GM08714 (cell line): ENCODE results near the gene RPP30.

Experiments
- H3K4me3 ChIP-seq: fragments of 200-500 bp; sonication (Bioruptor generic); 2 replicates; pipeline ENCODE4 v1.5.1; 2014; ENCODE audit warnings: mild to moderate bottlenecking, low read length, inconsistent platforms
- ZNF274 ChIP-seq: IDR thresholded peaks from 2 replicates; pipeline ENCODE4 v1.6.1; 2012; ENCODE audit warnings: mild to moderate bottlenecking, low read depth, low read length

Gene RPP30

DNA sequence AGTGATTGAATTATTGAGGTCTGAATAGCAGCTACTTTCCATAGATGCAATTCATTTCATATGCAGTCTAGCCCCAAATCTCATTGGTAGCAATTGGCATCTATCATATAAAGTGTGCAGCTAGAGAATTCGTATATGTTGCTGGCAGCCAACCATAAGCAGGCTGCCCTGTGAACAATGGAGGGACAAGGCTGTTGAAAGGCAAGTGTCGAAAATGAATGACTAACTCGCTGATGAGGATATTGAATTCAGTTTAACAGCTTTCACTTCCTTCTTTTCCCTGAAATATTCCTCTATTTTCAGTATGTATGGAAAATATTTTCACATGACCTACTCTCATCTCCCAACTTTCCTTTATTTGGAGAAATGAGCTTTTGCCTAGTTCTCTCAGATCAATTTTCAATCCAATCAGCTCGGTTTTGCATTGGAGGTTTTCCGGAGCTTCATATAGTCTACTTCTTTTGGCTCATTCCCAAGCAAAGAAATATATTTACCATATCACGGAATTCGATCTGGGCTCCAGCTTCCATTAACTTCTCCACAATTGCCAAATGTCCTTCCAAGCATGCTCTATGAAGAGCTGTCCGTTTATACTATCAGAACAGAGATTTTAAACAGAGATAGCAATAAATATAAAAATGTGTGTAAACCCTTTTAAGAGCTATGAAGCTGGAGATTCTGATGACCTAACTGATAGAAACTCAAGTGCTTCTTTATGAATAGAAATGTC is 45.6 kb downstream of the RPP30 start:
- TF ChIP-seq ZNF274 = no peak
- H3K4me3 ChIP-seq = no peak overlapping the region

DNA sequence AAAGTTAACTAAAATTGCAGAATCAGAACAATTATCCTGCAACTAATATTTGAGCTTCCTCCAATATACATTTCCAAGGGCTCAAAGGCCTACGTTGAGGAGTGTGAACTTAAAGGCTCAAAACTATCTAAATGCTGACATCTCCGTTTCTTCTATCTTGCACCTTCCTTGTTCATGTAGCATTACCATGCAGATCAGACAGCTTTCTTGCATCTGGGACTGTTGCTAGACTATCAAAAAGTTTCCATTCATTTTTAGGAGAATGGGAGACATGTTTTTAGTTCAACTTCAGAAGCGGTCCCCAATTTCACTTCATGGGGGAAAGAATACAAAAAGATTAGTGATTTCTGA is 46.2 kb downstream of the RPP30 start:
- TF ChIP-seq ZNF274 = no peak
- no peak overlapping the region for H3K4me3 ChIP-seq

DNA sequence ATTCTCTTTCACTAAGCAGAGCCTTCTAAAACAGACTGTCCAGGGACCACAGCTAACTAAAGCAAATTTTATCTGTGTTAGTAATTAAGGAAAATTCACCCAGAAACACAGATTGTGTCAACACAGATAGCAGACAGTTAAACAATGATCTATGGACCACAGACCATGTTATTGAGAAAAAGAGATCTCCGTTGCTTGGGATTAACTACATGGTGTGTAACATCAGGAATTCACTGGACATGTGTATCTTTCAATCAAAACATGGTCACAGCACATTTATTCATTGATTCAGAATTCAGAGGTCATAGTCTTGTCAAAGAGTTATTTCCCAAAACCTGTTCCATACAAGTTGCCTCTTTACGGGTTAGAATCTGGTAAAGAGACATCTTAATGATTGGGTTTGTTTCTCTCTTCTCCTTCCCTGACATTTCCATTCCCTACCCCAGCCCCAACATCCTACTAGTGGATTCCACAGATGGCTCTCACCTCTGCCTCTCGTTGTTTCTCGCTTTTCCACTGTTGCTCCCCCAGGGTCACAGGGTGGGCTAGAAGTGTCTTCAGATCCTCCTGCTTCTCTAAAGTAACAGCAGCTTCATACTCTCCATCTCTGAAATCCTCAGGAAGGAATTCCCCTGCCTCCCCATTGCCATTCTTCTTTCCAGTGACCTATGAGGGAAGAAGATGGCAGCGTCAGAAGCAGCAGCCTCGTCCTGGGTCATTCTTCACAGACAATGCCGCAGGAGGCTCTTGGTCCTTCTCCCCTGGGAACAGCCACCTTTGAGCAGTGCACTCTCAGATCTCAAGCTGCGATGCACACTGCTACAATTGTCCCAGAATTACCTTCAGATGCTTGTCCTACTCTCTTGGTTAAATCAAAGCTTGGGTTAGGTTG is 48.2 kb downstream of the RPP30 start:
- H3K4me3 ChIP-seq = no peak overlapping the region
- no peak for TF ChIP-seq ZNF274

DNA sequence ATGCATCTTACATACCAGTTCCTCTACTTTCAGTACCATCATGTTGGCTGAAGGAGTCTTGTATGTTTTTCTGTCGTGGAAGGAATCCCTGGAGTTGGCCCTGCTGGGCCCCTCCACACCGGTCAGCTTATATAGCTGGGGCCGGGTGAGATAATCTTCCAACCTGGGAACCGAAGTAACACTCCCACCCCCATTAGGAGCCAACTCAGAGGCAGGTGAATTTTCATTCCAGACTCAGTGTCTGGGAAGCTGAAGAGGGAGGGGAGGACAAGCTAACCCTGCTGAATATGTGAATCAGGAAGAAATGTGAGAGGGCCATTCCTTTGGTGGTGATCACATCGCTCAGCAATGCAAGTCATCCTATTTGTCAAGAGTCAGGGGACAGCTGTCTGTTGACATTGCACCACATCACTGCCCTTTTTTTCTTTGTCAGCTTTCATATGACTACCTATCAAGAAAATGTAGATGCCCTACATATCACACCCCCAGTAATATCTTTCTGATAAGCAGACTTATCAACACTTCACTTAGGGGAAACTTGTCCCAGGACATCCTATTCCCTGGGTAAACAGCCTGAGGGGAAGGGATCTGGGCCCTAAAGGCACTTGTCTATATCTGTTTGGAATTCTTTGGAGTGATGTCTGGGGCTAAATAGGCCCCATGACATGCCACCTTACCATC is 49.4 kb downstream of the RPP30 start, which contains the start of gene ANKRD1:
Gene ANKRD1 (minus strand): TSS at position 102 of the 681 bp plus-strand sequence. CDS start 60 bp downstream, at position 42.
- TF ChIP-seq ZNF274 = no peak
- no peak within 1 kb of the TSS for H3K4me3 ChIP-seq

DNA sequence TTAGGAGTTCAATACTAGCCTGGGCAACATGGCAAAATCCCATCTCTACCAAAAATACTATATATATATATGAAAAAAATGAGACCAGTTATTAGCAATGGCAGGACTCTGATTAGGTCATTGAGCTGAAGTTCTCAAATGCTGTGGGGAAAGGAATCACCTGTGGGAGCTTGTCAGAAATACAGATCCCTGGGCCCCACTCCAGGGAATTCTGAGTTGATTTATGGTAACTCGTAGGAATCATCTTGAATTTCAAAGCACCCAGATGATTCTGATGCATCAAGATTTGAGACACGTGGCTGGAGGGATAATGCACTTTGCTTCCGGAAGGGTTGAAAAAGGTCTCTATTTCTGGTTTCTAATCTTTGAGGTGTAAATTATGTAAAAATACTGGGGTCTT is 50.1 kb downstream of the RPP30 start:
- no peak for TF ChIP-seq ZNF274
- H3K4me3 ChIP-seq = no peak overlapping the region

DNA sequence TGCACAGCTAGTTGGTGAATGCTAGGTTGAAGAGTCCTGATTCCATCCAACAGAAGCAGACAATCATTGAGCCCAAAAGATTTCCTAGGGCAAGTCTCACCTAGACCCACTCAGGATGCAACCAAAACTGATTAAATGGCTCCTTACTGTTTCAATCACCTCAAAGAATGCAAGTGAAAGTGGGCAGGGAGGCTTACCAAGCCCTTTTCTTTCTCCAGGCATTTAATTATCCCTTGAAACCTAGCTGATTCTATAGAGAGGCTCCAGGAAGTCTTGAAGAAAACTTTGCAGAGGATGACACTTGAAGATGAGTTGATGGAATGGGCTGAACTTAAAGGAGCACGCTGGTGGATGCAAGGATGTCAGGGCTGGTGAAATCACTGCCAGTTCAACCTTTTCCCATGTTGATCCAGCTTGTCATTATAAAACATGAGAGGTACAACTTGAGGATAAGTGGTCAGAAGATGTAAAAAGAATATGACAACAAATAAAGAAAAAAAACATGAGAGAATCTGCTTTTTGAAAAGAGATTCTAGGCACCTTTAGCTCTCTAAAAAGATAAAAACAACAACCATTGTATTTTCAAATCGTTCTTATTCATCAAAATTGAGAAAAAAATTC is 51.4 kb downstream of the RPP30 start:
- TF ChIP-seq ZNF274 = no peak
- H3K4me3 ChIP-seq = no peak overlapping the region

DNA sequence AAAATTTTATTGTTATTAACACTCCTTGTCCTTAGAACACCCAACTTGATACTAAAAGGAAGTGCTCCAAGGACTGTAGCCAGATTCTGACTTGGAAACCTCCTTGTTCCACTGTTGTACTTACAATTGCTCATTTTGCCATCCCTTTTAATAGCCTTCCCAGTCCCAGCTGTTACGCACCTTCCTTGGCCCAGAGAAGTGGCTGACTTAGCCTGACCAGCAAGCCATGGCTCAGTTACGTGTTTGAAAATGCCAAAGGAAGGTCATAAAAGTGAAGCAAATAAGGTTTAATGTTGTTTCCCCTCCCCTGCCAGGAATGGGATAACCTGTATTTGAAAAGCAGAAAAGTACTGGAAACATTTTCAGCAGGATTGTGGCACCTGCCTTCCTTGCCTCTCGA is 52.8 kb downstream of the RPP30 start:
- TF ChIP-seq ZNF274 = no peak
- no peak overlapping the region for H3K4me3 ChIP-seq

DNA sequence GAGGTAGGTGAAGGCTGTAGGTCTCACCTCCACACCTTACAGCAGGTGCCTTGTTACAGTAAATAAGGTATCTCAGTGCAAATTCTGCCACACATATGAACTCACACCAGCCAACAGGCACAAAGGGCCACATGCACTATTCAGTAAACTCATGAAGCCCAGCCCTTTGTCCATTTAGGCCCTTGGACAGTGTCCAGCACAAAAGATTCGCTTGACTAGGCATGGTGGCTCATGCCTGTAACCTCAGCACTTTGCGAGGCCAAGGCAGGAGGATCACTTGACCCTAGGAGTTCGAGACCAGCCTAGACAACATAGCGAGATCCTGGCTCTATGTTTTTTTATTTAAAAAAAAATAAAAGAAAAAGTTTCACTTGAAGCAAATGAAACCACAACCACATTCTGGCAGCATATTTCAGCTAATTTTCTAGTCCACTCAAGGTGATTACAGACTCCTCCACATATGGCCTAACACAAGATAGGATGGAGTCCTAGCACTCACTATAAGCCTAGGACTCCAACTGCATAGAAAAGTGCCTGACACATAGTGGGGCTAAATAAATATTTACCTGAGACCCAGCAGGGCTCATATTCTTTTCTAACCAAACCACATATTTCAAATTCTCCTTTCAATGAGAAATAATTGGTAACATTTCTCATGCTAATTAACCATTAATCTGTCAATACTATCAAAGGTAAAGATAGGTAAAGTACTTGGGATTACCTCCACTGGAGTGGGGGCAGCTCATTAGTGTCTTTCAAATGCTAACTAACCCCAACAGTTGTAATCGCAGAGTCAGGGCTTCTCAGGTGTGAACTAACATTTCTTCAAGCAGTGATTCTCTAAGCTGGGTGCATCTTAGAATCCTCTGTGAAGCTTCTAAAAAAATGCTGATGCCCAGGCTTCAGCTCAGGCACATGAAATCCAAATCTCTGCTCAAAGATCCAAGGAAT is 53.6 kb downstream of the RPP30 start:
- no peak for TF ChIP-seq ZNF274
- no peak overlapping the region for H3K4me3 ChIP-seq

DNA sequence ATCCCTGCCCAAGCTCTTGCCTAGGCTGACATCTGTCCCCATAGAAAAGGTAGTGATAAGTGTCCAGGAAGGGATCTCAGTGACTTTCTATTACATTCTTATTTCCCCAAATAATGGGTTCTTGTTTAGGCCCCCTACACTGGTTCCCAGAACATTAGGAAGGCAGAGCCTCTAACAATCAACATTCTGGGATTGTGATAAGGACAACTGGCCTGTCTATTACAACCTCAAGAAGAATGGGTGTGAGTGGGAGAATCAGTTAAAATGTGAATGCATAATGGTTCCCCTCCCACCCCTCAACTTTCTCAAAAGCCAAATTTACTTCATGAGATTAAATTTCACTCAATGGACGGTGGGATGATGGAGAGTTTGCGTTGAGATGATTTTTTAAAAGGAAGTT is 55.5 kb downstream of the RPP30 start:
- H3K4me3 ChIP-seq = no peak overlapping the region

DNA sequence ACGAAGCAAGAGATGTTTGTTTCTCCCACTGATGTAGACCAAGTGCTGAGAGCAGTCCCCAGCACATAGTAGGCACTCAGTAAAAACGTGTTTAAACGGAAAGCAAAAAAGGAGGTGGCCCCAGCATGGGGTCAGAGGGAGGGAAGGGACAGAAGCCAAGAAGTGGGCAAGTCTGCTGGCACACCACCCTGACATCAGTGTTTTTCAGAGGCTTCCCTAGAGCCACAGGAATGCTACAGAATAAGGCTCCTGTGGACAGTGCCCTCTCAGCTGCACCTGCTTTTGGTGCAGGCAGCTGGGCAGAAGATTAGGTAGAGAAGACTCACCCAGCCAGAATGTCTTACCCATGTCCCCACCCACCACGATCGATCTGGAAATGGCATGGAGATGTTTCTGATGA is 57.4 kb downstream of the RPP30 start:
- H3K4me3 ChIP-seq = no peak overlapping the region
- no peak for TF ChIP-seq ZNF274

More for the DNA sequence above, 55.5 kb downstream of the RPP30 start:
- no peak for TF ChIP-seq ZNF274

DNA sequence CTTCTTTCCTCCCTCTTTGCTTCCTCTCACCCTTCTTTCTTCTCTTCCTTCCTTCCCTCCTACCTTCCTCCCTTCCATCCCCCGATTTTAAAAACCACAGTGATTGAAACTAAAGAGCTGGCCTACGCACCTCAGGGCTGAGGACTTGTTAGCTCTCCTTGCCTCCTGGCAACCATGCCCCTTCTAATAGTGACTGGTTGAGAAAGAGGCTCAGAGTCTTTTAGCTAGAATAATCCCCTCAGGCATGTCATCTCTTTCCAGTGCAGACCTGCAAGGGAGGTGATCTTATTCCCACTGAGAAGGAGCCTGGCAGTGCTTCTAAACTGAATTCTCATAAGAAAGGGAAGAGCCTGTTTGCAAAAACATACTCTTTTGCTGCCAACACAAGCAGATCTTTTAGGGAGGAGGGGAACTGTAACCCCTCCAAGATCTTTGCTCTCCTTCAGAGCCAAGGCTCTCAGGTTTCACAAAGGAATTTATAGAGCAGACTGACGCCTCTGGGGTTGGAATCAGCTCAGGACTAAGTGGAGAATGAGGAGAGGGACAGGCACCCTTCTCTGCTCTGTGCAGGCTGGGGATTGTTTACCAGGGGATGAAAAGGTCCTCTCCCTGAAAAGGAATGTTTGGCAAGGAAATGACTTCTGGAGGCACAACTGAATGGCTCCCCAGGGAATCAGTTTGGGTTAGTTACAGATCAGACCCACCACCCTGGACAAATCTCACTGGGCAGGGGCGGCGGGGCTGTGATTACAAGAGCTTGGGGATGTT is 58.5 kb downstream of the RPP30 start:
- no peak overlapping the region for H3K4me3 ChIP-seq
- no peak for TF ChIP-seq ZNF274
